HepG2 (cell line): ENCODE results near the gene SYNE3. TPM values are rescaled to one million over a fixed set of nuclear protein-coding genes. Genes with fewer than 3 reads are reported as not detected.

ENCODE experiments used
- ATF6 ChIP-seq: sonication (generic); formaldehyde crosslinking; conservative IDR thresholded peaks from 2 replicates; pipeline ENCODE4 v1.4.0; 2020; ENCODE audit warnings: missing genetic modification reagents
- ATF7 ChIP-seq, 2 experiments: fragments of 450-650 bp in 1 of 2; sonication (generic) in 1 of 2; formaldehyde crosslinking in 1 of 2; IDR thresholded peaks; 2 replicates each; pipeline versions ENCODE4 v1.4.0 to v1.6.1; 2016 to 2020; ENCODE audit warnings: antibody characterized with exemption in 1 of 2, mild to moderate bottlenecking in 1 of 2, missing genetic modification reagents in 1 of 2
- DDIT3 ChIP-seq: sonication (generic); formaldehyde crosslinking; IDR thresholded peaks from 2 replicates; pipeline ENCODE4 v1.4.0; 2020; ENCODE audit warnings: mild to moderate bottlenecking, missing genetic modification reagents
- DRAP1 ChIP-seq: IDR thresholded peaks from 2 replicates; pipeline ENCODE4 v1.6.1; 2016; ENCODE audit warnings: missing genetic modification reagents, missing compliant biosample characterization
- FOSL1 ChIP-seq: sonication (generic); formaldehyde crosslinking; IDR thresholded peaks from 2 replicates; pipeline ENCODE4 v1.9.0; 2021; ENCODE audit warnings: missing genetic modification reagents, borderline replicate concordance
- GABPA ChIP-seq, 2 experiments: IDR thresholded peaks; 2 replicates each; pipeline ENCODE4 v1.6.1; 2011 to 2016; ENCODE audit warnings: low read depth in 2 of 2, low read length in 1 of 2, missing biosample characterization in 1 of 2, missing genetic modification characterization in 1 of 2
- GPN1 ChIP-seq: sonication (generic); formaldehyde crosslinking; IDR thresholded peaks from 2 replicates; pipeline ENCODE4 v1.5.1; 2020; ENCODE audit warnings: missing genetic modification reagents, borderline replicate concordance
- HOMEZ ChIP-seq: IDR thresholded peaks from 2 replicates; pipeline ENCODE4 v1.6.1; 2016; ENCODE audit warnings: low read depth
- MED1 ChIP-seq: sonication (generic); formaldehyde crosslinking; IDR thresholded peaks from 2 replicates; pipeline ENCODE4 v1.4.0; 2020; ENCODE audit warnings: missing genetic modification reagents
- NCOR1 ChIP-seq: fragments of 200-600 bp; sonication (generic); IDR thresholded peaks from 2 replicates; pipeline ENCODE4 v1.7.0; 2017; ENCODE audit warnings: antibody characterized with exemption, low read length, borderline replicate concordance
- PLRG1 ChIP-seq: fragments of 450-650 bp; conservative IDR thresholded peaks from 2 replicates; pipeline ENCODE4 v1.6.1; 2016
- TRIM22 ChIP-seq: fragments of 450-650 bp; IDR thresholded peaks from 2 replicates; pipeline ENCODE4 v1.6.1; 2017
- U2AF2 ChIP-seq: fragments of 200-400 bp; formaldehyde crosslinking; IDR thresholded peaks from 2 replicates; pipeline ENCODE4 v1.6.1; 2017; ENCODE audit warnings: low read depth, mild to moderate bottlenecking, low read length
- ZNF18 ChIP-seq: sonication (generic); formaldehyde crosslinking; IDR thresholded peaks from 2 replicates; pipeline ENCODE4 v1.8.0; 2022; ENCODE audit warnings: mild to moderate bottlenecking, missing genetic modification reagents; ENCODE audit not compliant: insufficient replicate concordance
- ZNF282 ChIP-seq: fragments of 450-650 bp; IDR thresholded peaks from 2 replicates; pipeline ENCODE4 v1.6.1; 2018; ENCODE audit not compliant: partially characterized antibody
- ZNF367 ChIP-seq: sonication (generic); formaldehyde crosslinking; IDR thresholded peaks from 2 replicates; pipeline ENCODE4 v1.4.0; 2020; ENCODE audit warnings: missing genetic modification reagents, borderline replicate concordance
- ZNF772 ChIP-seq: sonication (generic); formaldehyde crosslinking; IDR thresholded peaks from 2 replicates; pipeline ENCODE4 v1.5.0; 2020; ENCODE audit warnings: mild to moderate bottlenecking, missing genetic modification reagents
- ZZZ3 ChIP-seq: sonication (generic); formaldehyde crosslinking; IDR thresholded peaks from 2 replicates; pipeline ENCODE4 v1.4.0; 2020; ENCODE audit warnings: missing genetic modification reagents, mild to moderate bottlenecking, borderline replicate concordance
- polyA plus RNA-seq, 8 experiments: library from polyadenylated mRNA; depleted of rRNA in 3 of 8; stranded (reverse) in 7 of 8; unstranded in 1 of 8; fragments of >200 nt; fragmentation: Illumina TruSeq in 4 of 8; extraction: Trizol in 4 of 8; gene quantifications; 2 replicates each; pipeline versions ENCODE4 v1.2.1 to v1.2.3, GENCODE V29; 2011 to 2016; ENCODE audit warnings: low read depth in 4 of 8, missing spikeins in 1 of 8, mixed read lengths in 1 of 8; ENCODE audit not compliant: insufficient read depth in 1 of 8
- total RNA-seq, 5 experiments: library from RNA; depleted of rRNA; stranded (reverse); fragments of >200 nt; fragmentation: Illumina TruSeq; extraction: Trizol; gene quantifications; 2 replicates each; pipeline ENCODE4 v1.2.3, GENCODE V29; 2016; ENCODE audit warnings: low read depth in 1 of 5
- TF ChIP-seq, protein P1 (sequence below): sonication (generic); formaldehyde crosslinking; IDR thresholded peaks from 2 replicates; pipeline ENCODE4 v1.4.0; 2020; ENCODE audit warnings: missing genetic modification reagents
- TF ChIP-seq, protein P2 (sequence below): sonication (generic); formaldehyde crosslinking; IDR thresholded peaks from 2 replicates; pipeline ENCODE4 v1.4.0; 2020; ENCODE audit warnings: missing genetic modification reagents, low read depth, mild to moderate bottlenecking, borderline replicate concordance

SYNE3 gene
- total and polyA plus RNA-seq, 2 of the 13 experiments (the other 11 are each of a cell fraction or from before 2014, with no cell fraction given) = 7.8 to 8.0 TPM

GRCh38 chr14:95523051-95523814 lies 6.8 kb upstream of the SYNE3 start (continued):
- TF ChIP-seq ATF6 (no peak), HOMEZ (no peak; the same call in 1 of the 2 replicates), ZNF18 (CRISPR knock-in tag) (peak; percentile 94), DRAP1 (CRISPR knock-in tag) (peak; percentile 42; the same call in 1 of the 2 replicates), TRIM22 (no peak), PLRG1 (no peak), FOSL1 (CRISPR knock-in tag) (no peak), ATF7 (IDR thresholded peaks at IDR 0.05) (no peak), ATF7 (CRISPR knock-in tag; IDR thresholded peaks at IDR 0.05) (no peak; the same call in 1 of the 2 replicates), GABPA (IDR thresholded peaks at IDR 0.05; ENCODE audit: low read depth, low read length) (no peak), GABPA (CRISPR knock-in tag; IDR thresholded peaks at IDR 0.05; ENCODE audit: low read depth) (no peak), ZNF282 (no peak), U2AF2 (no peak), GPN1 (CRISPR knock-in tag) (no peak), ZNF367 (CRISPR knock-in tag) (no peak), ZNF772 (CRISPR knock-in tag) (peak; percentile 33; the same call in 1 of the 2 replicates), MED1 (peak; percentile 97), NCOR1 (peak; percentile 48; the same call in 1 of the 2 replicates), ZZZ3 (CRISPR knock-in tag) (no peak), DDIT3 (no peak)
- TF ChIP-seq, protein P1, sequence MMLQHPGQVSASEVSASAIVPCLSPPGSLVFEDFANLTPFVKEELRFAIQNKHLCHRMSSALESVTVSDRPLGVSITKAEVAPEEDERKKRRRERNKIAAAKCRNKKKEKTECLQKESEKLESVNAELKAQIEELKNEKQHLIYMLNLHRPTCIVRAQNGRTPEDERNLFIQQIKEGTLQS (CRISPR knock-in tag) = no peak
- TF ChIP-seq, protein P2, sequence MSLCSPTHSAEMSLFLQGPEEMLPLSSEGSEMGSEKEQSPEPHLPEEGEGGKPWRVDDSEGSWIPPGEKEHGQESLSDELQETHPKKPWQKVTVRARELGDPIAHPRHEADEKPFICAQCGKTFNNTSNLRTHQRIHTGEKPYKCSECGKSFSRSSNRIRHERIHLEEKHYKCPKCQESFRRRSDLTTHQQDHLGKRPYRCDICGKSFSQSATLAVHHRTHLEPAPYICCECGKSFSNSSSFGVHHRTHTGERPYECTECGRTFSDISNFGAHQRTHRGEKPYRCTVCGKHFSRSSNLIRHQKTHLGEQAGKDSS (CRISPR knock-in tag) = no peak
